ENCODE data around the gene DNAJC19.

GRCh38 chr3:180970931-180971330, 18.6 kb downstream of the DNAJC19 start:
- TF ChIP-seq CTCF (IDR thresholded peaks at IDR 0.05): no peak
- no peak for TF ChIP-seq POLR2A (IDR thresholded peaks at IDR 0.05)

Data from adrenal gland (tissue), 5 donors.